Measurements from ENCODE around the gene ARHGAP1.
"Not testable (repeated sequence)": the region's sequence is repeated elsewhere in the genome, so short reads cannot be mapped to it uniquely, and the experiment has no call there.

Gene ARHGAP1

DNA sequence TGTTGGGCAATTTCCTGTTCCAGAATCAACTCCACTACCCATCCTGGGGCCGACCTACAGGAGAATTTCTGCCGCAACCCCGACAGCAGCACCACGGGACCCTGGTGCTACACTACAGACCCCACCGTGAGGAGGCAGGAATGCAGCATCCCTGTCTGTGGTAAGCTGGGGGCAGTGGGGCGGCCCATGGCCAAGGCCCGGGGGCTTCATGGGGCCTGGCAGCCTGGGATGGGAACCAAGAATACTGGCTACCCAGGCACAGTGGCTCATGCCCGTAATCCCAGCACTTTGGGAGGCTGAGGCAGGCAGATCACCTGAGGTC is 22.9 kb upstream of the ARHGAP1 start:
- no peak for DNase-seq (ENCODE audit: low spot score)

DNA sequence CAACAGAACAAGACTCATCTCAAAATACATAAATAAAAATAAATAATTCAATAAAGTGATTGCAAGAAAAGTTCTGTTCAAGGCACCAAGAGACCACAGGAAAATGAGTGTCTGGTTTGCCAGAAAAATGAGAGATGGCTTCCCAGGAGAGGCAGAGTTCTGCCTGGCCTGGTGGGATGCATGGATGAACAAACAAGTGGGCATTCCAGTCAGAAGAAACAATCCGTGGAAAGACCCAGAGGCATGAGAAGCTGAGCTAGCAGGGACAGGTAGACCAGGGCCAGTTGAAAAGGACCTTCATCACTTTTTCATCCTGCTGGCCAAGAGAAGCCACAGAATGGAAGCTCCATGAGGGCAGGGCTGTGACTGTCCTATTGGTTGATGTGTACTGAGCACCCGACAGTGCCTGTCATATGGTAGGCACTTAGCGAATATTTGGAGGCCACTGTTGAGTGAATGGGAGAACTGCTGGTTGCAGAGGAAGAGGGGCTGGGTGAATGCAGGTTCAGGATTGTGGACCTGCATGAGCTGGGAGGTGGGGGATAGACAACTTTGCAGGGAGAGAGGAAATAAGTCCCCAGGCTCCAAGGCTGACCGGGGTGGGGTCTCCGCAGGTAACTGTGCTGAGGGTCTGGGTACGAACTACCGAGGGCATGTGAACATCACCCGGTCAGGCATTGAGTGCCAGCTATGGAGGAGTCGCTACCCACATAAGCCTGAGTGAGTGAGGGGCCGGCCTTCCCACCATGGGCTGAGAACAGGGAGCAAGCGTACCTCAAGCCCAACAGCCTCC is 22.3 kb upstream of the ARHGAP1 start:
- DNase-seq (ENCODE audit: low spot score), result no peak

DNA sequence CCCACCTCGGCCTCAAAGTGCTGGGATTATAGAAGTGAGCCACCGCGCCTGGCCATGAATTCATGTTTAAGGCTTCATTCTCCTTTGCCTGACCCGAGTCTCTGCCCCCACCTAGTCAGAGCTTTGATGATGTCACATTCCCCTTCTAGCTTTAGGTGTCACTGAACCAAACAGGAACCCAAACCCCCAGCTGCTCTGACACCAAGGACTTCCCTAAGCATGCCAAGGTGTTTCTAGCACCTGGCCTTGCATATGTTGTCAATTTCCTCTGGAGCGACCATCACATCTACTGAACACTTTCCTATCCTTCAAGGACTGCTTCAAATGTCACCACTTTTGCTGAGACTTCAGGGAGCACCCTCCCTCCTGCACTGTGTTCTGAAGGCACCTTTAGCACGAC is 20.9 kb upstream of the ARHGAP1 start:
- no peak for DNase-seq (ENCODE audit: low spot score)

DNA sequence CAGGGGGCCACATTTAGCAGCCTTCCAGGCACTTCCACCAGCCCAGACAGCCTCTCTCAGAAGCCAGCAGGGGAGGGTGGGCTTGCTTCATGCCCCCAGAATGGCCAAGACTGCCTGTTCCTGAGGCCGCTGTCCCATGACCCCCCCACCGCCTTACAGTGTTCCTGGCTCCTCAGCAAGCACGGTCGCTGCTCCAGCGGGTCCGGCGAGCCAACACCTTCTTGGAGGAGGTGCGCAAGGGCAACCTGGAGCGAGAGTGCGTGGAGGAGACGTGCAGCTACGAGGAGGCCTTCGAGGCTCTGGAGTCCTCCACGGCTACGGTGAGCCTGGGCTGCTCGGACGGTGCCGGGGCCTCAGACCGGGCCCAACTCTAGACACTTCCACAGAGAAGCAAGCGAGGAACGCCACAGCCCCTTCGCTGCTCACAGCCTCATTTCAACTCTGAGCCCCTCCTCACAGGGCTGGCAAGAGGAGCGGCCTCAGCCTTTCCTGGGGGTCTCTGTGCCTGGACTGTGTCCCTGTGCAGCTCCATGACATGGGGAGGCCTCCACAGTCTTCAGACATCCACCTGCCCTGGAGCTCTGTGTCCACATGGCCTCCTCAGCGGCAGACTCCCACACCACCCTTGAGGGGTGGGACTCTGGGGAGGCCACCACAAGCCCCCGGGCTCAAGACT is 19.3 kb upstream of the ARHGAP1 start:
- DNase-seq (ENCODE audit: low spot score), result no peak

DNA sequence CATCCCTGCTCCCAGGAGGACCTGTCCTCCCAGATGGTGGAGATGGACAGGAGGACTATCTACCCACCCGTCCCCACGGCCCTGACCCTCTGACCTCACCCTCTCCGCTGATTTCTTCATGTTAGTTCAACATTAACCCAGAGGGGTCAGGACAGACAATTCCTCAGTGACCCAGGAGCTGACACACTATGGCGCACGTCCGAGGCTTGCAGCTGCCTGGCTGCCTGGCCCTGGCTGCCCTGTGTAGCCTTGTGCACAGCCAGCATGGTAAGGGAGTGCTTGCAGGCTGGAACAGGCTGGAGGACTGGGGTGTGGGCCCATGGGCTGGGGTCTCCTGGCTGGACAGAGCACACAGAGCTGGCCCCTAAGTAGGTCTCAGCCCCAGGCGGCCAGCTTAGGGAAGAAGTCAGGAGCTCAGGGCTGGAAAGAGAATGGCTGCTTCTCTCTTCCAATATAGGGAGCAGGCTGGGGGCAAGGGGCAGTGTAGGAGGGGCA is 18.7 kb upstream of the ARHGAP1 start, which contains the start of gene F2:
F2 (plus strand) TSS at position 166 of the 495 bp plus-strand sequence; CDS start at position 189, 23 bp downstream.
- DNase-seq (ENCODE audit: low spot score), result no peak

DNA sequence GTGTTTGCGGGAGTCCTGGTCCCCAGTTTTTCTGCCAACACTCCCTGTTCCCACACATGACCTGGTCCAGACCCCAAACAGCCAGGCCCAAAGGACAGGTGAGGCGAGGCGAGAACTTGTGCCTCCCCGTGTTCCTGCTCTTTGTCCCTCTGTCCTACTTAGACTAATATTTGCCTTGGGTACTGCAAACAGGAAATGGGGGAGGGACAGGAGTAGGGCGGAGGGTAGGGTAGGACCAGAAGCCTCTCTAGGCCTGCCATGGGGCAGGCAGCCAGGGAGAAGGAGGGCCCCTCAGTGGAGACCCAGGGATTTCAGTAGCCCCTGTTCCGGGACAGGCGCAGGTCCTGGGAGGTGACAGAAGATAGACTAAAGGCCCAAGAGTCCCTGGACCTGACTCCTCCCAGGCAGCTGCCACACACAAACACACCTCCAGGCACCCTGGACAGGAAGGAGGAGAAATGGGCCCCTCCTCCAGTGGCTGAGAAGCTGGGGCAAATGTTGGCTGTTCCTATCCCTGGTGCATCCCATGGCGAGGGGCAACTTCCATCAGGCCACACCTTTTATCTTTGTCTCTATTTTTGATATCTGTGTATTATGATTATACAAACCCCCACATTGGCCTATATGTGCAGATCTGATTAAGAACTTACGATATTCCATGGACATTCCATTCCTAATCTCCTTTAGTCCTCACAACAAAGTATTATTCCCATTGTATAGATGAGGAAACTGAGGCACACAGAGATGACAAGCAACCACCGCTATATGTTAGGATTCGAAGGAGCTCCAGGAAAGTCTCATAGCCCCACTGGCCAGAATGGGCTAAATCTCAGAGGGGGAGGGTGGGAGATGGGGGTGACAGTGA is 18.0 kb upstream of the ARHGAP1 start:
- no peak for DNase-seq (ENCODE audit: low spot score)

DNA sequence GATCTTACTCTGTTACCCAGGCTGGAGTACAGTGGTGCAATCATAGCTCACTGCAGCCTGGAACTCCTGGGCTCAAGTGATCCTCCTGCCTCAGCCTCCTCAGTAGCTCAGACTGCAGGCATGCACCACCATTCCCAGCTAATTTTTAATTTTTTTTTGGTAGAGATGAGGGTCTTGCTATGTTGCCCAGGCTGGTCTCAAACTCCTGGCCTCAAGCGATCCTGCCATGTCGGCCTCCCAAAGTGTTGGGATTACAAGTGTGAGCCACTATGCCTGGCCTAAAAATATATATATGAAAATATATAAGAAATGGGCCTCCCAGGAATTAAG is 17.4 kb upstream of the ARHGAP1 start:
- not testable (repeated sequence) for DNase-seq (ENCODE audit: low spot score)

DNA sequence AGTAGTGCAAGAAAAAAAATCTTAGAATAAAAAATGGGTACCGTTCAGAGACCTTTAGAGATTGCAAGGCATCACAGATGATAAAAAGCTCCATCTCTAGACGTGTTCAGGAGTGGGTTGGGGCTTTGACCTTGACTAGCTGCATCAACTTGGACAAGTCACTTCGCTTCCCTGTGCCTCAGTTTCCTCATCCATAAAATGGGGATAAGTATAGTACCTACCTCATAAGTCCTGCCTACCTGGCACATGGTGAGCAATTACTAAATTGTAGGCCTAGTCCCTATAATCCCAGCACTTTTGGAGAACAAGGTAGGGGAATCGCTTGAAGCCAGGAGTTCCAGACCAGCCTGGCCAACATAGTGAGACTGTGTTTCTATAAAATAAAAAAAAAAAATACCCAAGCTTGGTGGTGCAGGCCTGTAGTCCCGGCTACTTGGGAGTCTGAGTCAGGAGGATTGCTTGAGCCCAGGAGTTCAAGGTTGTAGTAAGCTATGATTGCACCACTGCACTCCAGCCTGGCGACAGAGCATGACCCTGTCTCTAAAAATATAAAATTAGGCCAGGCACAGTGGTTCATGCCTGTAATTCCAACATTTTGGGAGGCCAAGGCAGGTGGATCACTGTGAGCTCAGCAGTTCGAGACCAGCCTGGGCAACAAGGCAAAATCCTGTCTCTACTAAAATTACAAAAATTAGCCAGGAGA is 12.6 kb upstream of the ARHGAP1 start:
- no peak for DNase-seq (ENCODE audit: low spot score)

DNA sequence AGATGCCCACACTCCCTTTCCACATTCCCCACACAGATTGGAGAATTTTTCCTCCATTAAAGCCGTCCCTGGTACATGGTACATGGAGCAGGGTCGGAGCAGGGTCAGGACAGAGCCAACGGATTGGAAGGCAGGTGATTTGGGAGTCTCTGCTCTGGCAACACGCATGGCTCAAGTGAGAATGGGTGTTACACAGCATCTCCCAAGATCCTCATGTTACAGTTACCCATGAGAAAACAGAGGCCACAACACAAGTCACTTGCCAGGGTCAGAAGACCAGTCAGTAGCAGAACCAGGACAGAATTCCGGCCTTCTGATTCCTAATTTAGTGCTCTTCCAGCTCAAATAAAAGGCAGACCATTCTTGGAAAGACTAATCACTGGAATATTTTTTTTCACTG is 10.9 kb upstream of the ARHGAP1 start:
- DNase-seq (ENCODE audit: low spot score), result no peak

DNA sequence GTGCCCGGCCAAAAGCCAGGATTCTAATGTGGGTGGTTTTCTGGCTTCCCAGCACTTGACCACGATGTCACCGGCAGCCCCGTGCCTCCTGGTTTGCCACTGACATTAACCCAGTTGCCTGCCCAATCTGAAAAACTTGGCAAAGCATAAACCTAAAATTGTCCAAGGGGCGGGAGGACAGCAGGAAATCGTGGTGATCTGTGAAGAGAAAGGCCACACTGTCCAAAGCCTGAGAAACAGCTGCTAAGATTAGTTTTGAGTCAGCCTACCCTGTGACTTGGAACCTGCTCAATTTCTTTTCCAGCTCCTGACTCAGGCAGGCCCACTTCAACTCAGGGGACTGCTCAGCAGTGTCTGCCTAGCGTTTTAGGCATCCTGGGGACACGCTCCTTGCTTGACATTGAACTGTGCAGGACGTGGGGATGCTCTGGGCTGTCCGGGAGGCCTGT is 10.4 kb upstream of the ARHGAP1 start:
- no peak for DNase-seq (ENCODE audit: low spot score)

DNA sequence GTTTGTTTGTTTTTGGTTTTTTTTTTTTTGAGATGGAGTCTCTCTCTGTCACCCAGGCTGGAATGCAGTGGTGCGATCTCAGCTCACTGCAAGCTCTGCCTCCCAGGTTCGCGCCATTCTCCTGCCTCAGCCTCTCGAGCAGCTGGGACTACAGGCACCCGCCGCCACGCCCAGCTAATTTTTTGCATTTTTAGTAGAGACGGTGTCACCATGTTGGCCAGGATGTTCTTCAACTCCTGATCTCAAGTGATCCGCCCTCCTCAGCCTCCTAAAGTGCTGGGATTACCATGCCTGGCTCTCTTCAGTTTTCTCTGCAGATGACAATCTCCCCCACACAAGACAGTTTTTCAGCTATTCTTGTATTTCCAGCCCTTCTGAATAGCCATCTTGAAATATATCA is 8.9 kb upstream of the ARHGAP1 start:
- not testable (repeated sequence) for DNase-seq (ENCODE audit: low spot score)

DNA sequence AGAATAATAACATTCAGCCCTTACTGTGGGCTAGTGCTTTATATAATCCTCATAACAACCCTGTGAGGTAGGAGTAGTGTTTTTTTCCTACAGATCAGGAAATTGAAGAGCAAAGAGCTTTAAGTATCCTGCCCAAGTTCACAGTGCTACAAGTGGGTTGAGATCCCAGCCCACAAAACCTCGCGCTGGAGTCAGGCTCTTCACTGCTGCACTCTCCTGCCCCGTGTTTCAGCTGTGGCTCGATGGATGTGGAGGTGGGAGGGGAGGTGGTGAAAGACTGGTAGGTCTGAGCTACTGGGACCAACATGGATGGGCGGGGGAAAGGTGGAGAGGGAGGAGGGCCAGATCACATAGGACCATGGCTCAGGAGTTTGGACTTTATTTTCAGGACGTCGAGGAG is 6.5 kb upstream of the ARHGAP1 start:
- DNase-seq (ENCODE audit: low spot score), result no peak

DNA sequence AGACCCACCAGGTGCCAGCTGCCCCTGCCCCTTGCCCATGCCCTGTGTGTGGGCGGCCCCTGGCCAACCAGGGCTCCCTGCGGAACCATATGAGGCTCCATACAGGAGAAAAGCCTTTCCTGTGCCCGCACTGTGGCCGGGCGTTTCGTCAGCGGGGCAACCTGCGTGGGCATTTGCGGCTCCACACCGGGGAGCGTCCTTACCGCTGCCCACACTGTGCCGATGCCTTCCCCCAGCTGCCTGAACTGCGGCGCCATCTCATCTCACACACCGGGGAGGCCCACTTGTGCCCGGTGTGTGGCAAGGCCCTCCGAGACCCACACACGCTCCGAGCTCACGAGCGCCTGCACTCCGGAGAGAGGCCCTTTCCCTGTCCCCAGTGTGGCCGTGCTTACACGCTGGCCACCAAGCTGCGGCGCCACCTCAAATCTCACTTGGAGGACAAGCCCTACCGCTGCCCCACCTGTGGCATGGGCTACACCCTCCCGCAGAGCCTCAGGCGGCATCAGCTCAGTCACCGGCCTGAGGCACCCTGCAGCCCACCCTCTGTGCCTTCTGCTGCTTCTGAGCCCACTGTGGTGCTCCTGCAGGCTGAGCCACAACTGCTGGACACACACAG is 4.8 kb upstream of the ARHGAP1 start:
- DNase-seq (ENCODE audit: low spot score), result no peak

DNA sequence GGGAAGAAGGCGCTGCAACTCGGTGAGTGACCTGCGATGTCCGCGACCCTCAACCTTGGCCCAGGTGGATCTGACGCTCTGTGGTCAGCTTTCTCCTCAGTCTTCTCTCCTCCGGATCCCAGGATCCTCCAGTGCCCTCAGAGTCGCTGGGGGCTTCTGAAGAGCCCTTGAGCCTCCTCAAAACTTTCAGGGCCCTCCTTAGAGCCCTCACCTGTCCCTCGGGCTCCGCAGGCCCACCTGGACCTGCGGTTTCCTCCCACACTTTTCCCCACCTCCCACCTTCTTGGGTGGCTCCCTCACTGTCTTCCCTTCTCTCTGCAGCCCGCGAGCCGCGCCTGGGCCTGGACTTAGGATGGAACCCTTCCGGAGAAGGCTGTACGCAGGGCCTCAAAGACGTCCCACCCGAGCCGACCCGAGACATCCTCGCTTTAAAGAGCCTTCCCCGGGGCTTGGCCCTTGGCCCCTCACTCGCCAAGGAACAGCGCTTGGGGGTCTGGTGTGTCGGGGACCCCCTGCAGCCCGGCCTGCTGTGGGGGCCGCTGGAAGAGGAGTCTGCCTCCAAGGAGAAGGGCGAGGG is 747 bp upstream of the ARHGAP1 start:
- DNase-seq (ENCODE audit: low spot score), result no peak

DNA sequence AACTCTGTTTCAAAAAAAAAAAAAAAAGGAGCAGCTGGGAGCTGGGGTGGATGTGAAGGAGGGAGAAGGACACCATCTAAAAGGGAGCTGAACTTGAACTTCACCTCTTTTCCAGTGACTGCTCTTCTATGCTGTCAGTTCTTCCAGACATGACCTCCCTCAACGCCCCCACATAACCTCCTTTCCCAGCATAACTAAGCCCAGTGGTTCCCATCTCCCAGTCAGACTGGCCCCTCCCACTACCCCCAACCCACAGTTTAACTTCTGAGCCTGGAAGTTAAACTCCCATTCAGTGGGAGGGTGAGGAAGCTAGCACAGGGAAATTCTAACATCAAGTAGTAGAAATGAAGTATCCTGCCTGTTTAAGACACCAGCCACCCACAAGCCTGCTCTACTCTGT is 1.8 kb downstream of the ARHGAP1 start:
- no peak for DNase-seq (ENCODE audit: low spot score)

DNA sequence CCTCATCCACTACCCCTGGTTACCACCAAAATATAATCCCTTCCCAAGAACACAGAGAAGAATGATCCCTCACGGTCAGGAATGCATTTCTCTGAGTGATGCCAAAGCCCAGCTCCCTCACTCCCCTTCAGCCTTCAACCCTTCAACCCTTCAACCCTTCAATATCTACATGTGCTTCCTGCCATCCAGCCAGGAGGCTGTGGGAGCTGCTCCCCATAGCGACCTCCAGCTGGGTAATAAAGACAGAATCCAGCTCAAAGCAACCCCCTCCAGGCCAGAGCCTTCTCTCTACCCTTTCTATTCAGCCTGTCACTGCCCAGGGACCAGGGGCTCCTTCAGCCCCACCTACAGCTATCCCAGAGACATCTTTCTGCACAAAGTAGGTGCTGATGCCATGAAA is 2.7 kb downstream of the ARHGAP1 start:
- no peak for DNase-seq (ENCODE audit: low spot score)

DNA sequence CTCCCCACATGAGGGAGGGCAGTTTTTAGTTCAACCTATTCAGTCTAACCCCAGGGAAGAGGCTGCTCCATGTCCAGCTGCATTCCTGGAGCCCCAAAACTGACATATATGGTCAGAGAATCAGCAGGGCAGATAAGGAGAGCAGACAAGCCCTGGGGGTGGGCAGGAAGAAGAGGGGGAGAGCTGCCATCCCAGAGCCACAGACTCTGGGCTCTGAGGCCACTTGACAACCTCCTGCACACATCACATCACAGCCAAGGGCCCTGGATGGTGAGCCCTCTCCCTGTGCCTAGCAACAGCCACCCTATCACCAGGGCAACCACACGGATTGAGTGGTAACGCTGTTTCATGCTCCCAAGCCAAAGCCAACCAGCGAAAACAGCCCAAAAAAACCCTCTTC is 3.1 kb downstream of the ARHGAP1 start:
- DNase-seq (ENCODE audit: low spot score), result no peak

DNA sequence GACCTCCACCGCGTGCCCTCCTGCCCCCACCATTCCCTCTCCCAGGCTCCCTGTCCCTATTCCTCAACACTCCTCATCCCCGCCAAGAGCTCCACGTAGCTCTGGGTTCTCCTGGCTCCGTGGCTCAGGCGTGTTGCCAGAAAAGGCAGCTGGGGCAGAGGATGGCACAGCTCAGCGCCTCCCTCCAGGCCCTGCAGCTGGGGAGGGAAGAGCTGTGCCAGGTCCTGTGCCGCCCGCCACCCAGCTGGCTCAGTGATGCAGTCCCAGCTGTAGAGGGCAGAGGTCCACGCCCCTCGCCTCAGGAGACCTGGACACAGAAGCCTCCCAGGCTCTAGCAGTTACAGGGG is 4.2 kb downstream of the ARHGAP1 start:
- DNase-seq (ENCODE audit: low spot score), result no peak

DNA sequence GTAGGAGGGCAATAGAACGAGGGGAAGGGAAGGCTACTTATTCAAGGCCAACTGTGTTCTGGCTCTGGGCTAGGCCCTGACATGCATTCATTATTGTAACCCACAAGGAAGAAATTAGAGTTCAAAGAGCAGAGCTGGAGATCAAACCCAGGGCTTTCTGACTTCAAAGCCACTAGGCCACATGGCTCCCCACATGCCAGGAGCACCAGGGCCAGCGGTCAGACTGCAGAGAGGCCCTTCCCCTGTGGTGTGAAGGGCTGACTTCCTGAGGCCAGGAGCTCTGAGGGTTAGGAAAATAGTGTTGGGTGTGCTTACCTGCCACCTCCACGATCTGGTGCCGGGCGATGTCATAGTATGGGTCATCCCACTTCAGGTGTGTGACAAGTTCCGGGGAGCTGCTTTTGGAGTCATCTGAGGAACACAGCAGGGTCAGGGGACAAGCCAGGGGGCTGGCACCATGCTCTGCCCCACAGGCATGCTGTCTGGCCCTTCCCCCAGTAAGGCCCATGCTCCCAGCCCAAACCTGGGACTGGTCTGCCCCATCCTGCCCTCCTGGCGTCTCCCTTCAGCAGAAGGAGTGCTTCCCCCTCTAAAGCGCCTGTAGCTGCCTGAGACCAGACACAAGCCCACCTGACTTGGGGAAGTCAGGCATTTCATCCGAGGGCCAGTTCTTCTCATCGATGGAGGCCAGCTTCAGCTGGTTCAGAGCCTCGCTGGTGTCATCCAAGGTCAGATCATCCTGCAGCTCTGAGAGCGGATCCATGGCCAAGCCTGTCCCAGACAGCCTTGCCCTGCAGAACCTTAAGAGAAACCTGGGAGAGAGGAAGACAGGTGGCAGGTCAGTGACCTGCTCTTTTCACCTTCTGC is 4.8 kb downstream of the ARHGAP1 start:
- DNase-seq (ENCODE audit: low spot score), result no peak

DNA sequence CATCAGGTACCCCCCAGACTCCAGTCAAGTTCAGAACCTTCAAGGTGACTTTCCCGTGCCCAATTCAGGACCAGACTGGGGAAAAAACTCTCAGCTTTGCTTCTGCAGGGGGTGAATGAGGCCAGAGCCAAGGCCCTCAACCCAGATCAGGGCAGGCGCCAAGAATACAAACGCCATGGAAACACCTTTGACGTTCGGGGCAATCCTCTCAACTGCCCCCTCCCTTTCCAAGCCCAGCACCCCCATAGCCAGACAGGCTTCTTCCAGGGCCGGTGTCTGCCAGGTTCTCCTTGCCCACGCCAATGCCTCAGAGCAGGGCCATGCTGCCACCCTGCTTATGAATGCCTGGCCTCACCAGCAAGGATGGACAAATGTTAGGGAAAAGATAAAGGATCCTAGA is 5.8 kb downstream of the ARHGAP1 start:
- DNase-seq (ENCODE audit: low spot score), result no peak

All from activated CD4-positive, alpha-beta T cell treated with anti-CD3 and anti-CD28 coated beads, Interleukin-2, Interleukin-4, amounts not matched to agents 100 ng/mL and 50 ng/mL, durations not matched to agents 16 hours and 8 hours (primary cell).